Gastrocnemius medialis (tissue), 4 donors: ENCODE measurements around the gene MRPL18.

Source experiments
- CTCF ChIP-seq, 5 experiments: fragments of 450-650 bp in 3 of 5; fragments of 200-600 bp in 2 of 5; sonication (generic) in 2 of 5; IDR thresholded peaks in 4 of 5; conservative IDR thresholded peaks in 1 of 5; 1 replicate in 4 of 5; 2 replicates in 1 of 5; pipeline ENCODE4 v1.5.1; 2016 to 2019; ENCODE audit warnings: antibody characterized with exemption in 5 of 5, mild to moderate bottlenecking in 3 of 5, moderate library complexity in 3 of 5
- POLR2A ChIP-seq, 2 donors: fragments of 450-650 bp; IDR thresholded peaks; one replicate each; pipeline ENCODE4 v1.6.1; 2017; ENCODE audit warnings: antibody characterized with exemption in 2 of 2, mild to moderate bottlenecking in 2 of 2, moderate library complexity in 2 of 2

GRCh38 chr6:159759645-159760044 lies 30.6 kb upstream of the MRPL18 start:
- TF ChIP-seq CTCF (IDR thresholded peaks at IDR 0.05 in 4 of 5, conservative IDR thresholded peaks at IDR 0.05 in 1 of 5) (no peak), POLR2A (IDR thresholded peaks at IDR 0.05) (no peak)
